NCI-H2081 treated with DMSO at 0.1 percent for 48 hours (cell line): Measurements from ENCODE around the gene PAX3.

ENCODE experiments used
- DNase-seq: peaks from one replicate; lab custom pipeline; 2025; lab: John Stamatoyannopoulos, UW

Gene PAX3

DNA sequence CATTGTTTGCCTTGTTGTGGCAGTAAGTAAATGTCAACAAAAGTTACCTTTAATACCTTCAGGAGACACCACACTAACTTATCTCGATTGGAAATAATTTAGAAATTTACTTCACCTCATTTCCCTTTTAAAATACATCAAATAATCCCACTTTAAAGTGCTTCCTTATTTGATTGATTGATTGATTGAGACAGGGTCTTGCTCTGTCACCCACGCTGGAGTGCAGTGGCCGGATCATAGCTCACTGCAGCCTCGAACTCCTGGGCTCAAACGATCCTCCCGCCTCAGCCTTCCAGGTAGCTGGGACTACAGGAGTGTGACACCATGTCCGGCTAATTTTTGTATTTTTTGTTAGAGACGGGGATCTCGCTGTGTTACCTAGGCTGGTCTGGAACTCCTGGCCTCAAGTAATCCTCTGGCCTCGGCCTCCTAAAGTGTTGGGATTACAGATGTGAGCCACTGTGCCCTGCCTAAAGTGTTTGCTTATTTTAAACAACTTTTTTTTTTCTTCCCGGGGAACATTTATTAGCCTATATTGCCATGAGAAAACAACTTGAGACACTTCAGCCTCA is 12.0 kb upstream of the PAX3 start:
- no peak for DNase-seq

DNA sequence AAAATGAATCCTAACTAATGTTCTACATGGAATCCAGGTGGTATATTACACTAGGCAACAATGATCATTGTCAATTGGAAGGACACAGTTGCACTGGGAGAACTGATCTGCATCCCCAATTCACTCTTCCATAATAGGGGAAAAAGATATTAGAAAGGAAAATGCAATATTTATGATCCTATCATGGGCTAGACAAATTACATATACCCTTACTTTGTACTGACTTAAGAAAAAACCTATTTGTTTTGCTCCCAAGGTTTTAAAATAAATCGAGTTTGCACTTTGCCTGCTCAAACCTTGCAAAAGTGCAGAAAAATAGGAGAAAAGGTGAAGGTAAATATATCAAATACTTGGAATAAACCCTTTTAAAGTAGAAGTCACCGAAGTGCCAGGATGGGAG is 11.0 kb upstream of the PAX3 start:
- DNase-seq: no peak

DNA sequence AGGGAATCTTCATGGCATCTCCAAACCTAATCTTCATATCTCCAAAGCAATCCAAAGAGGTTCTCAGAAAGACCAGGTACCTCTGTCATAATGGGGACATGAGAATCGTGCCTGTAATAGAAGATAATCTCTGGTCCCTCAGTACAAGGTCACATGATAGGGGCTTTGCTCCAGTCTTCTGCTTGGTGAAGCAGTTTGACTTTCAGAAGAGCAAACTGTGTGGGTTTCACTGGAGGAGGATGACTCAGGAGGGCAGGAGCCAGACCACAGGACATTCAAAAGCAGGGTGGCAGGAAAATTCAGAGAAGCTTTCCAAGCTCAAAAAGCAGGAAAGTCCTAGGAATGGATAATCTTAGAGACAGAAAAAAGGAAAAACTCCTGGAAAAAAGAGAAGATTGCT is 10.6 kb upstream of the PAX3 start:
- no peak for DNase-seq

DNA sequence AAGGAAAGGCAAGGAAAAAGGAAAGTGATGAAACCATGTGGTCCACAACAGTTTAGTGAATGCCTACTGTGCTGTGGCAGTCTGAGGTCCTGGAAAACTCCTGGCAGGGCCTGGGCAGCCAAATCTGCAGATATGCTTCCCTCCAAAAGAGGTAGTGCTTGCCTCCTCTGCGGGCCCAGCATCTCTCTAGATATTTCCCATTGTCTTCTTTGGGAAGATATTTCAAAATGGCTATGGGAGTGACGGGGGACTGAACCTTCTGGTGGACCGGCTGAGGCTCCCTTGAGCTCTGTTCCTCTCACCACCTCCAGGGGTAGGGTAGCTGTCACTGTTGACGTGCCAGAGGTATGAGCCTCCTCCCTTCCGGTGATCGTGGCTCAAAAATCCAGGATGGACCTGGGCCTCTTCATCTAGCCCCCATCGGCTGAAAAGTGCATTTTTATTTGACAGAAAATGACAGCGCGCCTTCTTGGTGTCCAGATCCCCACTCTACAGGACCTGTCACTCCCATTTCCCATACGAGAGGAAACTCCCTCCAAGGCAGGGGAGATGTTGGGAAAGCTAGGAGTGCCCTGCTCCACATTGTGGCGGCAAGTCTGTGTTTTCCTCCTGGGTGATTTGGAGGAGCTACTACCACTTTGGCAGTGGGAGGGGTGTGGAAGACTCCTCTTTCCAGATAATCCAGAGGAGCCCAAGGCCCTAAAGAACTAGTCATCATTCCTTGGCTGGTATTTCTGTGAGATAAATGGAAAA is 9.4 kb upstream of the PAX3 start:
- DNase-seq: no peak

DNA sequence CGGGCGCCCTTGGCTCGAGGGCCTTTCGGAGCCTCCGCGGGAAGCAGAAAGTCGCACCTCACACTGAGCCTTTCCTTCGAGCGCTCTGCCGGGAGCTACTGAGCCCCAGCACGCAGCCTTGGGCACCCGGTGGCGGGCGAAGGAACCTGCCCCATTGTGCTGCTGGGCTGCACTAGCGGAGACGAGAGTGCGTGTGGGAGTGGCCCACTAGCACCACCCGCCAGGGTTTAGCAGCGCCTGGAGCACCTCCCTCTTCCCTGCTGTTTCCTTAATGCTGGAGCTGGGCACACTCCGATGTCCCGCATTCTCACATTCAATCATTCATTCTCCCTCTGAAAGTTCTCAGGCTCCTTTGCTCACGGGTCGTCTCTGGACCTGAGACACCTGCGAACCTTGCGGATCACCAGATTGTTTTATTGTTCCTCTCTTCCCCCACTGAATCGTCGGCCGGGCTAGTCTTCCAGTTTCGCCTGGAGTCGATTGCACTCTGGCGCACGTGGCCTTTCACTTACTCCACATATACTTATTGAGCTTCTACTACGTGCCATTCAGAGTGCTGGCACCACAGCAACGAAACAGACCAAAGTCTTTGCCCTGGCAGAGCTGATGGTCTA is 8.5 kb upstream of the PAX3 start:
- no peak for DNase-seq

DNA sequence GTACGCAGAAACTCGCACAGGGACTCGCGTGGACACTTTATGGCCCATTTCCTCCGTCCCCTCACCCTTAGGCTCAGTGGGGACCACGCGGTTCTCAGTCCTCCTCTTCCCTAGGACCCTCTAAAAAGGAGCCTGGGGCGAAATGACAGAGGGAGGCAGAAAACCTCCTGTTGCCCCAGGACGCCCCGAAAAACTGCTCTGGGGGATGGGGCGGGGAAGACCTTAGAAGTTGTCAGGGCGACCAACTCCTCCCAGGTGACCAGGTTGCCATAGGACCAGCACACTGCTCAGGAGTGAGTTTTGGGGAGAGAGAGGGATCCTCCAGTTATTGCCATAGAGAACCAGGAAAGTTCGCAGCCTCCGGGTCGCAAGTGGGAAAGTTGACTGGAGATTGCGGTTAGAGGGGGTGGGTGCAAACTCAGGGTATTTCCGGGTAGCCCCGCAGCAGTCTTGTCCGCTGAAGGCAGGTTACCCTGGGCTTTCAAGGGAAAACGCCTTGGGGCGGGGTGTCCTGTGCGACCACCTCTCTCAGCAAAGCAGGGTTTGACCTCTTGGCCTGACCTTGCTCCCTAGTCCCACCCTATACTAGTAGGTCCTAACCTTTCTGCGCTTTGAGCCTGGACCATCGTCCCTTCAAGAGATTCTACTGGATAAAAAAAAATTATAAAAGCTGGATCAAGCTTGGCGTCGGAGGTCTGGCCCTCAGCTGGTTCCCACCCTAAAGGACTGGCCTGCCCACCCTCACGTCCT is 7.8 kb upstream of the PAX3 start:
- DNase-seq: no peak

DNA sequence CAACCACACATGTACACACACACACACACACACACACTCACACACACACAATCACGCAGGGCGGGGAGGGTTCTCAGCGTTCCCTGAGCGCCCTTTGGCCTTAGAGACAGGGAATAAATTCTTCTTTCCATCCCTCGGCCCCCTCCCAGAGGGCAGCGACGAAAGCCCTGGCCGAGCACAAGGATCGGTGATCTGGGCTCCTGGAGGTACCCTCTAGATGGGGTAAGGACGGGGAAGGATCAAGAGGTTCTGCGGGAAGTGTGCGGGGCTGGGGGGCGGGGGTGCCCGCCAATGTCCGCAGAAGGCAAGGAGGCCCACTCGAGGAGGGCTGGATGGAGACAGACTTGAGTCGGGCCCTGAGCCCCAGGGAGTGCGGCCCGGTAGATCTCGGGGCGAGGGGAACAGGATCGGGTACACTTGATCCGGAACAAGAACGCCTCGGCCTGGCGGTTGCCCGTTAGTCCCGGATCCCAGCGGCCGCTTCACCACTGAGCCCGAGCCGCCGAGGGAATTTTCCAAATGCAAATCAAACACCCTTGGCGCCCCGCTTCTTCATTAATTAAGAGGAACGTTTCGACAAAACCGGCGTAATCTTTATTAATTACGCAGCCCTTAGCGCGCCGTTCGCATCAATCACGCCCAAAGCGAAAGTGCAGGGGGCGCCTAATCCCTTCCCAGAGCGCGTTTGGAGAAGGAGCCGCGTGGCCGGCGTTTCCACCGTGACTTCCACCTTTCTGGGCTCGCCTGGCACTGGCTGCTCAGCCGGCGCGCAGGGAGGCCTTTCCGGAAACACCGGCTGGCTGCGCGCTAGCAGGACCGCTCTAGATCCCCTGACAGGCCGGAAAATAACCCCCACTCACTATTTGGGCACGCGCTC is 7.0 kb upstream of the PAX3 start:
- no peak for DNase-seq

DNA sequence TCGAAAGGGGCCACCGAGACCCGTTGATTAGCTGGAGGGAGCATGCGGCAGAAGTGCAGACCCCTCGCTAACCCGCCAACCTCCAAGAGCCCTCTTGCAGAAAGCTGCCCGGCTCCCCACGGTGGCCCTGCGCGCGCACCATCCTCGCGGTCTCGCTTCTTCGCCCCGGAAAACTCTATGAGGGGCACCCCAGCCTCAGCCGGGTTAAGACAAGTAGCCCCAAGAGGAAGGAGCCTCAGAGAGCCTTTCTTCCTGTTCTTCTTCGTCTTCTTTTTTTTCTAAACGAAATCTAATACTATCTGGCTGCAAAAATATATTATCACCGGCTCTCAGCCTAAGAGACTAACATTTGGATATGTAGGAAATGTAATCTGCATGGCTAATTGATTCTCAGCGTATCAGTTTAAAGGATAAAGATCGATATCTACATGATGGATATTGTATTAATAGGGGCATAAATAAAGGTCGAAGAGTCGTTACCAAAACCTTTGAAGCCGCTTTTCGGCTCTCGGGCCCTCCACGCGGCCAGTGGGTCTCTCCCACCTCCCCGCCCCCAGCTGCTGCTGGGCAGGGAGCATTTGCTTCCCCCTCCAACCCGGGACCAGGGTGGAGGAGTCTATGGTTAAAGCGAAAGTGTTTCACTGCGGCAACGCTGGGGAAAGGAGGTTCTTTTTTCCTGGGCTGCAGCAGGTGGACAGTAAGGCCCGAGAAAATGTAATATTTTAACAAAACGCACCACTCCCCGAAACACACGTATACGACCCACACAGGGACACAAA is 6.1 kb upstream of the PAX3 start:
- no peak for DNase-seq

DNA sequence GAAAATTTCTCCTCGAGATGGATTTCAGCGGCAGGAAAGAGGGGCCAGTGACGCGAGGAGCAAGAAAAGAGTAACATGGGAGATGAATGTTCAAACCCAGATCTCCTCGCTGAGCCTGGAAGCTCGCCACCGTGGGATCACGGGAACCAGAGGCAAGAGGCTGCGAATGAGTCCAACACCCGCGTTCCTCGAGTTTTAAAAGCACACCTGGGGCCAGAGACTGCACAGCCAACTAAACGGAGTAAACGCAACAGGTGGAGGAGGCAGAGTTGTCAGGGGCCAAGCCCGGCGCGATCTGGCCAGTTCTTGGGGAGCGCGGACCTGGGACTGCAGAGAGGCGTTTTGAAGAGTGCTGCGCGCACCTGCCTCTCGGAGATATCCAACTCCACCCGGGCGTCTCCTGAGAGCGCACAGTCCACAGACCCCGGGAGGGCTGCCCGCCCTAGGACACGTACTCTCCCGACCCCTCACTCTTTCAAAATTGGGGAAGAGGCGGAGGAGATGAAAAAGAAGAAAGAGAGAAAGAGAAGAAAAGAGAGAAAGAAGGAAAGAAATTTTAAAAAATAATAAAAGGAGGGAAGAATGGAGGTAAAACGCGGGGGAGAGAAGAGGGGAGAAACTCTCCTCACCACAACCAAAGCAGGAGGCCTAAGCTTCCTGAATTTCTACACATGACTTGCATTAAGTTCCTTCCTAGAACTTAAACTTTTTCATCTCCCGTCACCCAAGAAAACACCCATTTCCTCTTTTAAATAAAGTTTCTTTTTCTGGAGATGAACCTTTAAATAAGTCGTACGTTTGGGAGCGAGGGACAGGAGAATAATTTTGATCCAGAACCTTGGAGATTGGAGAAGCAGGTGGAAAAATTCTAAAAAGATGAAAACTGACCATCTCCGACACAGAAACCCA is 5.3 kb upstream of the PAX3 start:
- DNase-seq: no peak

DNA sequence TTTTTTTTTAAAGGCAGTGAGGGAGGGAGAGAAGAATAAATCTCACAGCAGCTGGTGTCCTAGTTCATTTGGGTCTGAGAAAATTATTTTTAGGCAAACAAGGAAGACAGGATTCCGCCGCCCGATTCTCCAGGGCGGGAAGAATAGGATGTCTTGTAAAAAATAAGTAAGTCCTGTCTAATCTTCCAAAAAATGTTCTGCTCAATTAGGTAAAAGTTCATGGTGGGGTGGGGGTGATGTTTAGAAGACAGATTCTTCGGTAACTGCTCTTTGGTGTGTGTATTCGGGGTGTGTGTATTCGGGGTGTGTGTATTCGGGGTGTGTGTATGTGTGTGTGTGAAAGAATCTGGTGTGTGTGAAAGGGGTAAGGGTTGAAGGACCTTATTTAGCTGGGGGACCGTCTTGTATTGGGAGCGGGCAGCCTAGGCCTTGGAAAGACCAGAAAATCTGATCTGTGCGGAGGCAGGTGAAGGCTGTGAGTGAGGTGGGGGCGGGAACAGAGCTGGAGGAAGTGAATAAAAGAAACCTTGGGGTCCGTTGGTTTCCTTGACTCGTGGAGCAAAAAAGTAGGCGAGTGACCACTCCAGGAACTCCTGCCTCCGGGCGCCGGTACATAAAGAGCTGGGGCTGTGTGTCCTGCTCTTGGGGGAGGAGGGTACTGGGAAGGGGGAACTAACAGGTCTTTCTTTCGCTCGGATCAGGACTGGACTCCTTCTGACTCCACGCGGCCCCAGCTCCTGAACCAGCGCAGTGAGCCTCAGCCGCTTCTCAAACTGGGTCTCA is 4.4 kb upstream of the PAX3 start:
- no peak for DNase-seq

DNA sequence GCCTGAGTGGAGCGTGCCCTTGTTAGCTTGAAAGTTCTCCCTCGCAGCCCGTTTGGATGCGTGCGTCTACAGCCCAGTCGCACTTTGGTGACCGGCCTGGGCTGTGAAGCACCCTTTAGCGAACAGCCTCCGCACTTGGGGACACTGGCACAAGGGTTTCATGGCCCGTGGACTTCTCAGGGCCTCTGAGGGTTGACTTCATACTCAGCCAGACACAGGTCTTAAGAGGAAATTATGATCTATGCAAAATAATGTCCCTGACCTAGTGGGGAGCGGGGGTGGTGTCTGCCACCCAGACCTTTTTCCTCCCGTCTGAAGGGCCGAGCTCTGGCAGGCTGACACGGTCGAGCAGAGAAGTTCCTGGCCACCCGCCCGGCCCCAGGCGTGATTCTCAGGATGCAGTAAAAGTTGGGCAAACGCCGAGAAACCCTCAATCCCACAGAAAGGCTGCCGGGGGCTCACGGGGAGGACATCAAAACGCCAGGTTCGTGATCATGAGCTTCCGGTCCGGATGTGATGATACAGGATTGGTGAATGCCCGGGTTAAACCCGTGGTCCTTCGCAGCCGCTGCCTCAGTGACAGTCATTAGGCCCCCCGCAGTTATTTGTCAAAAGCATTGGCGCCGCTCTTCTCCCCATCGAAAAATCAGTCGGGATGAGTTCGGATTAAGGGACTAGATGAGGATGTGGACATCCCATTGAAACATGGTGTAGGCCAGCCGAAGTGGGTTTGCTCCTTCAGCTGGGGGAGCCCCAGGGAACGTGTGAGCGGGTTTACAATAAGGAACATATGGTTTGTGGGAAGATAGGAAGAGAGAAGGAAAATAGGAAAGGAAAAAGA is 3.6 kb upstream of the PAX3 start:
- no peak for DNase-seq

DNA sequence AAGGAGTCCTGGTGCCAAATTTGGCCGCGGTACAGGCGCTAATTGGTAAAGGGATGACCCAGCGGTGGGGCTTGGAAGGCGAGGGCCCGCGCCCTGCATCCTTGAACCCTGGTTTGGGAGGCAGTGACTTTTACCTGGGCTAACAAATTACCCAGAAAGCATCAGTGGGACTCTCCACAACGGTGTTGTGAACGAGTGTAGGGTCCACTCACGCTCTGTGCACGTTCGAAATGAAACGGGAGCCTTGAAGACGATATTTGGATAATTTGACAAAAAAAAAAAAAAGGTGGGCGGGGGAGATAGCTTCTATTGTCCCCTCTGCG is 3.0 kb upstream of the PAX3 start:
- DNase-seq: no peak

DNA sequence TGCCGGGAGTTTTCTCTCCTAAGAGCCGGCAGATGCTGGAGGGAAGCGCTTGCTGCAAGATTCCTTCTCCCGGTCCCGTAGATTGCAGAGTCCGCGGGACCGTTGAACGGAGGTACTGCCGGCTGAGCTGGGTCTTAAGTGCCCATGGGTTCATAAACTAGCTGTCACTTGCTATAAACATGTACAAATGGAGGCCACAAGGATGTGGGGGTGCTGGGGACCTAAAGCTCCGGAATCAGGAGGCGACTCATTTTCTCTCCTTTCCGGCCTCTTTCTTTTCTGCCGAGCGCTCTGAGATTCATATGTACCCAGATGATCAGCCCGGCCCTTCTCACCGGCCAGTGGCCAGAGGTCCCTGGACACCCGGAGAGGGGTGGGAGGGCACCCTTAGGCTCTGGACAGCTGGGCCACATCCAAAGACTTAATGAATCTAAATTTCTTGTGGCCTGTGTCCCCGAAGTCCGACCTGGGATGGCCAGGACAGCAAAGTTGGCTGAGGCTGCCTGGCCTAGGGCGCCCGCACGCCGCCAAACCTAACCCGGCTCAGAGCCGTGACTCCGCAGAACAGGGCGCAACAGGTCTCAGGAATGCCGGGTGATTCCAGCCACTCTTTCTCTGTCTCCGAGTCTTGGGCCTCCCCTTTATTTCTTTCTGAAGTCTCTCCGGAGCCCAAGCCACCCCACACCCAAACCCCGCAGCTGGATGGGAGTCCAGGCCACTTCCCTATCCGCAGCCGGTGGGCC is 2.4 kb upstream of the PAX3 start:
- no peak for DNase-seq

DNA sequence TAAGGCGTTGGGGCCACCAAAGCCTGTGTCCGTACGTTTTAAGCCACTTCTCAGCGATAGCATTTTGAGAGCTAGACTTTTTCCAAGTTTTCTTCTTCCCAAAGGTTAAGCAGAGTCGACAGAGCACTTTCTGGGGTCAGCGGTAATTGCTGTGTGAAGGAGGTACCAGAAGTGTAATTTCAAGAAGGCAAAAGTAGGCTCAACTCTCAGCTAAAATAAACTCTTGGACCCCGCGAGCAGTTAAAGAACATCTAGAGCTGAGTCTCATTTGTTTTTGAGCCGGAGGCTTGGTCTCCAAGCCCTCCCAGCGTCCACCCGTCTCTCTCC is 1.9 kb upstream of the PAX3 start:
- no peak for DNase-seq

DNA sequence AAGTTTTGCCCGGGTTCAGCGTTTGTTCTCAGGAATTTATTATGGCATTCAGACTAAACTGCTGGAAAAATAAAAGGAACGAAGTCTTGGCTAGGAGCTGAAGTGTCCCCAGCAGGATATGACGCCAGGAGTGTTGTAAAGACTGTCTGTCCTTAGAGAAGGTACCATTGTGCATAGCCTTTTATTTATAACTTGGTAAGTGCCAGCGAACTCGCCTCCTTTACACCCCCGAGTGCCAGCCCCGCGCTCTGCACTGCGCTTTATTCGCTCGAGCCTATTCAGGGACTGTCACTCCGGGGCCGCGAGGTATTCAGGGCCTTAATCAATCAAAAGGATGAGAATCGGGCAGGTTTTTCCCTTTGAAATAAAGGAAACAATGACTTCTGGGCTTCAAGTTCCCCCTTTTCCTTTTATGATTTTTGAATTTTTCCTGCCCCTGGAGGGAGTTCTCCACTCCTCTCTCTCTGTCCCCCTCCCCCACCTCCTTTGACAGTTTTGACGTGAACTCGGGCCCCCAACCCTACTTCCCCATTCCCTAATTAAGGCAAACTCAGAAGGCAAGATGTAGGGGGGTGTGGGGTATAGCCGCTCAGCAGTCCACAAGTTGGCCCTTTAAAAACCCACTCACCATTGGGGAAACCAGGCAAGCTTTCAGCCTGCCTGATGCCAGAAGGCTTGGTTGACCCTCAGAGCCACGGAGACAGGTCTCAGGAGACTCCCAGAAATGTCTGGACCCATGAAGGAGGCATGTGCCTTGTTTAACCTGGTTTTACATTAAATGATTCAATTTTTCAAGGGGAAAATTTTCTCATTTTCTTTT is 1.3 kb upstream of the PAX3 start:
- no peak for DNase-seq

DNA sequence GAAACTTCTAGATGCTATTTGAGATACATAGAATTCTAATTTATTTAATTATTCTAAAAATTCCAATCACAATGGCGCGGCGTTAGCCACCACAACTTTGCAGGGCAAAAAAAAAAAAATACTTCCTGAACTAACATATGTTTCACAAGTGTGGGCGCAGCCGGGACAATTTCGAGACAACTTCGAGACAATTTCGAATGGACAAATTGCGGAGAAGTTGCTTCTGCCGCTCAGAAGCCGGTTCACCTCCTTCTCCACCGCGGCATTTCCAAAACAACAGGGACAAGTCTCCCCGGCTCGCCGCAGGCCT is 842 bp downstream of the PAX3 start:
- DNase-seq: no peak

DNA sequence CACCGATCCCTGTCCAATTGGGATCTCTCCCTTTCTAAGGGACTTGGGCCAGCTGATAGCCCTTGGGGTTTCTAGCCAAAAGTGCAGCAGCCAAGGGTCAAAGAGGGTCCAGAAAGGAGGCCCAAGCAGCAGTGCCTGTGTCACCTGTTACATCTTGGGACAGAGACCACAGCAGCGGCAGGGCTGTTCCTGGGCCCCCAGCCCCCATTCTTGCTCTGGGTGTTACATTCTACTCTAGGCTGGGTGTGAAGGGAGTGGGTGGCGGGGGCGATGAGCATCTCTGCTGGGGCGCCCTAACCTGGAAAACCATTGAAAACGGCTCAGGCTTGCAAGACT is 1.2 kb downstream of the PAX3 start:
- no peak for DNase-seq
